Astrocyte (in vitro differentiated cells and primary cell): ENCODE data around the gene NF2. TPM values are rescaled to one million over a fixed set of nuclear protein-coding genes. Genes with fewer than 3 reads are reported as not detected.

ENCODE experiments used
- DNase-seq: peaks from one replicate; pipeline ENCODE4 v3.0.0-alpha.2; 2010; ENCODE audit warnings: low read depth
- FAIRE-seq: peaks from 2 replicates; lab custom pipeline; 2011; peaks lifted over from hg19 to GRCh38; lab: Jason Lieb, UNC
- H2AFZ ChIP-seq: 2 replicates; pipeline ENCODE4 v1.6.0; 2012; ENCODE audit warnings: low read depth, low read length, inconsistent platforms
- H3K27ac ChIP-seq: 2 replicates; pipeline ENCODE4 v1.5.1; 2011; ENCODE audit warnings: low read depth, low read length, inconsistent platforms
- H3K27me3 ChIP-seq: 2 replicates; pipeline ENCODE4 v1.6.0; 2011; ENCODE audit warnings: low read length, inconsistent platforms; ENCODE audit not compliant: insufficient read depth
- H3K36me3 ChIP-seq: 2 replicates; pipeline ENCODE4 v1.5.1; 2011; ENCODE audit warnings: low read length, inconsistent platforms; ENCODE audit not compliant: insufficient read depth
- H3K4me1 ChIP-seq: 2 replicates; pipeline ENCODE4 v1.5.1; 2011; ENCODE audit warnings: low read length, inconsistent platforms; ENCODE audit not compliant: insufficient read depth
- H3K4me2 ChIP-seq: 2 replicates; pipeline ENCODE4 v1.6.0; 2012; ENCODE audit warnings: low read length, inconsistent platforms
- H3K4me3 ChIP-seq: 2 replicates; pipeline ENCODE4 v1.5.1; 2011; ENCODE audit warnings: low read depth, mild to moderate bottlenecking, low read length, inconsistent platforms; ENCODE audit not compliant: insufficient read depth
- H3K79me2 ChIP-seq: 2 replicates; pipeline ENCODE4 v1.6.0; 2012; ENCODE audit warnings: mild to moderate bottlenecking, low read length, inconsistent platforms; ENCODE audit not compliant: insufficient read depth
- H3K9ac ChIP-seq: 2 replicates; pipeline ENCODE4 v1.6.0; 2012; ENCODE audit warnings: mild to moderate bottlenecking, low read length, inconsistent platforms
- H3K9me3 ChIP-seq: 2 replicates; pipeline ENCODE4 v1.5.1; 2012; ENCODE audit warnings: low read depth, mild to moderate bottlenecking, low read length, inconsistent platforms; ENCODE audit not compliant: insufficient read depth
- H4K20me1 ChIP-seq: 2 replicates; pipeline ENCODE4 v1.6.0; 2012; ENCODE audit warnings: low read length, inconsistent platforms; ENCODE audit not compliant: insufficient read depth
- H3K27ac Mint-ChIP-seq: one replicate; pipeline ENCODE4 v1.8.0; 2021; ENCODE audit warnings: mild to moderate bottlenecking, mixed read lengths; ENCODE audit not compliant: unreplicated experiment
- H3K27me3 Mint-ChIP-seq: one replicate; pipeline ENCODE4 v1.8.0; 2021; ENCODE audit warnings: low read depth, mixed read lengths; ENCODE audit not compliant: unreplicated experiment
- H3K36me3 Mint-ChIP-seq: one replicate; pipeline ENCODE4 v1.8.0; 2021; ENCODE audit warnings: low read depth, mixed read lengths; ENCODE audit not compliant: unreplicated experiment
- H3K4me1 Mint-ChIP-seq: one replicate; pipeline ENCODE4 v1.8.0; 2021; ENCODE audit warnings: low read depth, mixed read lengths; ENCODE audit not compliant: unreplicated experiment
- H3K4me3 Mint-ChIP-seq: one replicate; pipeline ENCODE4 v1.8.0; 2021; ENCODE audit warnings: mild to moderate bottlenecking, moderate library complexity, mixed read lengths; ENCODE audit not compliant: unreplicated experiment
- H3K9me3 Mint-ChIP-seq: one replicate; pipeline ENCODE4 v1.8.0; 2021; ENCODE audit warnings: mild to moderate bottlenecking, mixed read lengths; ENCODE audit not compliant: unreplicated experiment
- CTCF ChIP-seq: IDR thresholded peaks from 2 replicates; pipeline ENCODE4 v1.5.1; 2011; ENCODE audit warnings: low read depth, mild to moderate bottlenecking, inconsistent platforms, low read length, moderate library complexity; ENCODE audit not compliant: insufficient read depth
- EZH2 ChIP-seq: IDR thresholded peaks from 2 replicates; pipeline ENCODE4 v1.6.1; 2012; ENCODE audit warnings: mild to moderate bottlenecking, low read length, inconsistent platforms; ENCODE audit not compliant: insufficient read depth
- total RNA-seq: library from RNA; stranded (reverse); gene quantifications from 2 replicates; pipeline ENCODE4 v1.2.1, GENCODE V29; 2021

NF2 gene
- total RNA-seq, 1 donor from 2014 or later = 93.4 TPM

- H3K27me3 ChIP-seq = peaks cover 11% of the 10 kb centered on the region
- H3K27ac Mint-ChIP-seq = no peak overlapping the region
- no peaks in the 10 kb centered on the region for H3K36me3 ChIP-seq
- H3K27ac ChIP-seq = no peak overlapping the region
- no peaks in the 10 kb centered on the region for H3K36me3 Mint-ChIP-seq
- DNase-seq = no peak
- FAIRE-seq = no peak
- peaks cover under 1% of the 10 kb centered on the region for H4K20me1 ChIP-seq
- TF ChIP-seq CTCF (no peak), EZH2 (no peak)
- H3K9me3 Mint-ChIP-seq = no peaks in the 10 kb centered on the region
- H3K4me3 Mint-ChIP-seq = no peak overlapping the region
- H3K9ac ChIP-seq = no peak overlapping the region
- H3K4me2 ChIP-seq = no peak overlapping the region
- no peaks in the 10 kb centered on the region for H3K4me1 ChIP-seq
- no peaks in the 10 kb centered on the region for H3K79me2 ChIP-seq
- no peaks in the 10 kb centered on the region for H3K4me1 Mint-ChIP-seq
- H3K9me3 ChIP-seq = no peaks in the 10 kb centered on the region
- no peak overlapping the region for H2AFZ ChIP-seq
- H3K27me3 Mint-ChIP-seq = peaks cover 76% of the 10 kb centered on the region
- H3K4me3 ChIP-seq = no peak overlapping the region
These were observed 107.6 kb downstream of the NF2 start for GRCh38 chr22:29710922-29711593.

GRCh38 chr22:29712119-29712518 lies 108.7 kb downstream of the NF2 start:
- H3K36me3 ChIP-seq = no peaks in the 10 kb centered on the region
- H3K27ac ChIP-seq = no peak overlapping the region
- peaks cover 4% of the 10 kb centered on the region for H4K20me1 ChIP-seq
- TF ChIP-seq EZH2 (no peak), CTCF (no peak)
- H3K9ac ChIP-seq = no peak overlapping the region
- peaks cover 79% of the 10 kb centered on the region for H3K27me3 Mint-ChIP-seq
- no peaks in the 10 kb centered on the region for H3K9me3 Mint-ChIP-seq
- no peak overlapping the region for H2AFZ ChIP-seq
- H3K9me3 ChIP-seq = no peaks in the 10 kb centered on the region
- H3K4me3 ChIP-seq = no peak overlapping the region
- H3K4me2 ChIP-seq = no peak overlapping the region
- no peaks in the 10 kb centered on the region for H3K79me2 ChIP-seq
- H3K4me1 ChIP-seq = no peaks in the 10 kb centered on the region
- no peaks in the 10 kb centered on the region for H3K36me3 Mint-ChIP-seq
- H3K27me3 ChIP-seq = peaks cover 11% of the 10 kb centered on the region
- H3K4me3 Mint-ChIP-seq = no peak overlapping the region
- DNase-seq = no peak
- no peak for FAIRE-seq
- H3K4me1 Mint-ChIP-seq = no peaks in the 10 kb centered on the region
- H3K27ac Mint-ChIP-seq = no peak overlapping the region

GRCh38 chr22:29713156-29713727 lies 109.8 kb downstream of the NF2 start:
- Histone ChIP-seq H3K9ac (no peak overlapping the region), H3K9me3 (no peaks in the 10 kb centered on the region), H3K4me3 (no peak overlapping the region), H3K4me2 (no peak overlapping the region), H3K36me3 (no peaks in the 10 kb centered on the region), H3K27ac (no peak overlapping the region), H4K20me1 (peaks cover 4% of the 10 kb centered on the region), H3K4me1 (no peaks in the 10 kb centered on the region), H2AFZ (no peak overlapping the region), H3K79me2 (no peaks in the 10 kb centered on the region), H3K27me3 (peaks cover 12% of the 10 kb centered on the region)
- Mint-ChIP-seq H3K9me3 (no peaks in the 10 kb centered on the region), H3K27ac (no peak overlapping the region), H3K27me3 (peaks cover 75% of the 10 kb centered on the region), H3K36me3 (no peaks in the 10 kb centered on the region), H3K4me1 (no peaks in the 10 kb centered on the region), H3K4me3 (no peak overlapping the region)
- TF ChIP-seq CTCF (no peak), EZH2 (no peak)
- FAIRE-seq (no peak), DNase-seq (no peak)
